ENCODE results near the gene TP53I11.

The TP53I11 gene

DNA sequence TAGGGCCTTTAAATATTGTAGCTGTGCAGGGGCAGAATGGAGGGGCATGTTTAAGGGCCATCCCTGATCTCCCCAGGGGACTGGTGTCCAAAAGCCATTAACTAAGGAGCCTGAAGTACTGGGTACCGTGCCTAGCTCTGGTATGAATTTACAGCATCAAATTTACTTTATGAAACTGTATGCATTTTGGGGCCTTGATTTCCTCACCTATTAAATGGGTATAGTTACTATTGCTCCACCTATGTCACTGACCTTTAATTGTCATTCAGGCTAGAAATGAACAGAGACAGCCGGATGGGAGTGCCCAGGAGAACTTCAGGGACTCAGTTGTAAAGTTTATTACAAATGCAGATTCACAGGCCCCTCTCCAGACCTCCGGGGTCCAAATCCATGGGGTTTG, 11.8 kb upstream of the TP53I11 start:
- Histone ChIP-seq H3K4me3 (ENCODE audit: low read length) (no peak overlapping the region), H3K36me3 (ENCODE audit: control insufficient read depth, insufficient read depth, low read length) (no peaks in the 10 kb centered on the region), H3K27ac (ENCODE audit: low read depth, low read length) (no peak overlapping the region), H3K9ac (ENCODE audit: low read length) (no peak overlapping the region), H3K4me1 (ENCODE audit: control insufficient read depth, insufficient read depth, low read length) (peaks cover 2% of the 10 kb centered on the region), H3K27me3 (ENCODE audit: control insufficient read depth, insufficient read depth, low read length) (no peaks in the 10 kb centered on the region)

DNA sequence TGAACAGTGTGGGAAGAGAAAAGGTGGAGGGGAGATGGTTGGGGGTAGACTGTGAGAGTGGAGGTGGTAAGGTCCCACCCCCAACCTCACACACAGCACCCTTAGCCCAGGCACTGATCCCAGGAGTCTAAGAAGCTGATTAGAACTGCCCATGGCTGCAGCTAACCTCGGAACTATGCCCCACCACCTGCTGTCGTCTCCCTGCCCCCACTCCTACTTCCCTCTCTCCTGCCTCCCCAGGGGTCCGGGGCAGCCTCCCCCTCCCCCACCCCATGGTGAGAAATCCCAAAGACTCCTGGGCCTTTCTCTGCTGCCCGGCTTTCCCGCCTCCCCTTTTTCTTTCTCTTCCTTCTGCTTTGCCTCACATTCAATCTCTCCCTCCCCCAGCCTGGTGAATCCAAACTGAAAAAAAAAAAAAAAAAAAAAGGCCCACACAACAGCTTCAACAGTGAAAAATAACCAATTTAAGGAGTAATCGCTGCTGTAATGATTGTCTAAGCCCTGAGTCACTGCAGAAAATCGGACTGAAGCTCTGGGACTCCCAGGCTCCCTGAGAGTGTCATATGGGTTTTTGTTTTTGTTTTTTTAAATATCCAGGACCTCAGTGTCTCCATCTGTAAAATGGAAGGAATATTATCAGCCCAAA, 9.6 kb upstream of the TP53I11 start:
- Histone ChIP-seq H3K9ac (ENCODE audit: low read length) (no peak overlapping the region), H3K36me3 (ENCODE audit: control insufficient read depth, insufficient read depth, low read length) (no peaks in the 10 kb centered on the region), H3K27ac (ENCODE audit: low read depth, low read length) (no peak overlapping the region), H3K4me3 (ENCODE audit: low read length) (no peak overlapping the region), H3K4me1 (ENCODE audit: control insufficient read depth, insufficient read depth, low read length) (peaks cover 4% of the 10 kb centered on the region), H3K27me3 (ENCODE audit: control insufficient read depth, insufficient read depth, low read length) (no peaks in the 10 kb centered on the region)

DNA sequence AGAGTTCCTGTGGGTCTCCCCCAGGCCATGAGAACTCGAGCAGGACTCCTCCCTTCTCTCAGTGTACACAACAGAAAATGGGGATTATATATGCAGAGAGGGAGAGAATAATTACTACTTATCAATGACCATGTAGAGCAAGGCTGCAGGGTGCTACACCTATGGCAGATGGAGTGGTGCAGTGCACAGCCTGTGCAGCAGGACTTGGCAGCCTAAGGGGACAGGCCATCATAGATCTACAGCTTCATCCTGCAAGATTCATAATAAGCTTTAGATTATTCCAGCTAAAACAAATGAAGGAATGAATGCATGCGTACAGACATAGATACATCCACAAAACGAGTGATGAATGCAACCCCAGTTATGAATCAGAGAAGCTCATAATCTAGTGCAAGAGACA, 8.4 kb upstream of the TP53I11 start:
- Histone ChIP-seq H3K4me1 (ENCODE audit: control insufficient read depth, insufficient read depth, low read length) (peaks cover 4% of the 10 kb centered on the region), H3K4me3 (ENCODE audit: low read length) (no peak overlapping the region), H3K36me3 (ENCODE audit: control insufficient read depth, insufficient read depth, low read length) (no peaks in the 10 kb centered on the region), H3K27me3 (ENCODE audit: control insufficient read depth, insufficient read depth, low read length) (no peaks in the 10 kb centered on the region), H3K9ac (ENCODE audit: low read length) (no peak overlapping the region), H3K27ac (ENCODE audit: low read depth, low read length) (no peak overlapping the region)

DNA sequence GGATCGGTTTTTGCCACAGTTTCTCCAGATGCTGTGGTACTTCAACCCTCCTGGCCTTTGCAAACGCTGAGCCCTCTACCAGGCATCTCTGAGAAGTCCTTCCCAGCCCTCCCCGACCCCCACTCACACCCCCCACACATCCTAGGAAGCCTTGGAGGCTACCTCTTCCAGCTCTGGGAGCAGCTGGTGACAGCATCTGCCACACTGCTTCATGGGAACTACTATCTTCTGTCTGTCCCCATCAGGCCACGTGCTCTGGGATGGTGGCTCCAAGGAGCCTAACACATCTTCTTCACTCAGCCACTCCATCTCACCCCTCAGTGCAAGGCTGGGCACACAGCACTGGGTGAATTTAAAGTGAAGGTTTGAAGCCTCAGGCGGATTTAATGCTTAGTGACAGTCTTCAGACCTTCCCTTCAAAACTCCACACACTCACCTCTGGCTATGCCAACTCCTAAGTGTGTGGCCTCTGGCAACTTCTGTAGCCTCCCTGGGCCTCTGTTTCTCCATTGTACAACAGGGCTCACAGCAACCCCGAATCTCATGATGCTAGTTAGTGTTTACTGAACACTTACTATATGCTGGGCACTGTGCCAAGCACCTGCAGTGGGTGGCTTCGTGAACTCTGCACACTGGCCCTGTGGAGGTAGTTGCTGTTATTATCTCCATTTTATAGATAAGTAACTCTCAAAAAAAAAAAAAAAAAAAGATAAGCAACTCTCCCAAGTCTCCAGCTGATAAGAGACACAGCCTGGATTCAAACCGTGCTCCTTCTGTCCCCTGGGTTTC, 7.3 kb upstream of the TP53I11 start:
- H3K27me3 ChIP-seq (ENCODE audit: control insufficient read depth, insufficient read depth, low read length): no peaks in the 10 kb centered on the region
- peaks cover 4% of the 10 kb centered on the region for H3K4me1 ChIP-seq (ENCODE audit: control insufficient read depth, insufficient read depth, low read length)
- no peaks in the 10 kb centered on the region for H3K36me3 ChIP-seq (ENCODE audit: control insufficient read depth, insufficient read depth, low read length)
- H3K9ac ChIP-seq (ENCODE audit: low read length): no peak overlapping the region
- H3K27ac ChIP-seq (ENCODE audit: low read depth, low read length): no peak overlapping the region
- H3K4me3 ChIP-seq (ENCODE audit: low read length): no peak overlapping the region

DNA sequence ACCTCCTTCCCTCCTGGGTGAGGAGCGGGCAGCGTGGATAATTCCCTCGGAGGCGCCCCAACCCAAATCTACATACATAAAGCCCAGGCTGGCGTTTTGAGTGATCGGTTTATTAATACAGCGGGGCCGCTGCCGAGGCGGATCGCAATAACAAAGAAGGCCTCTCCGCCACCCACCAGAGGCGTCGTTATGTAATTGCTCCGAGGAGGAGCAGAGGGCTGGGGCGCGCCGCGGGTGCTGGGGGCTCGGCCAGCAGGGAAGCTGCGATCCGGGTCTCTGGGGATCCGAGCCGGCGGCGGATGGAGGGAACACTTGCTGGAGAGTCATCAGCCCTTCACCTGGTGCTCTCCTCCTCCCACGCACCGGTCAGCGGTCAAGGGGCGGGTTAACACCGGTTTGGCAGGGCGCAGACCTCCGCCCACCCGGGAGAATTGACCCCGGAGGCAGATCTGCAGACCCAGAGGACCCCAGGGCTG, 6.4 kb upstream of the TP53I11 start:
- Histone ChIP-seq H3K27ac (ENCODE audit: low read depth, low read length) (no peak overlapping the region), H3K36me3 (ENCODE audit: control insufficient read depth, insufficient read depth, low read length) (no peaks in the 10 kb centered on the region), H3K9ac (ENCODE audit: low read length) (no peak overlapping the region), H3K27me3 (ENCODE audit: control insufficient read depth, insufficient read depth, low read length) (no peaks in the 10 kb centered on the region), H3K4me1 (ENCODE audit: control insufficient read depth, insufficient read depth, low read length) (peaks cover 4% of the 10 kb centered on the region), H3K4me3 (ENCODE audit: low read length) (peak overlapping the region; percentile 19)

DNA sequence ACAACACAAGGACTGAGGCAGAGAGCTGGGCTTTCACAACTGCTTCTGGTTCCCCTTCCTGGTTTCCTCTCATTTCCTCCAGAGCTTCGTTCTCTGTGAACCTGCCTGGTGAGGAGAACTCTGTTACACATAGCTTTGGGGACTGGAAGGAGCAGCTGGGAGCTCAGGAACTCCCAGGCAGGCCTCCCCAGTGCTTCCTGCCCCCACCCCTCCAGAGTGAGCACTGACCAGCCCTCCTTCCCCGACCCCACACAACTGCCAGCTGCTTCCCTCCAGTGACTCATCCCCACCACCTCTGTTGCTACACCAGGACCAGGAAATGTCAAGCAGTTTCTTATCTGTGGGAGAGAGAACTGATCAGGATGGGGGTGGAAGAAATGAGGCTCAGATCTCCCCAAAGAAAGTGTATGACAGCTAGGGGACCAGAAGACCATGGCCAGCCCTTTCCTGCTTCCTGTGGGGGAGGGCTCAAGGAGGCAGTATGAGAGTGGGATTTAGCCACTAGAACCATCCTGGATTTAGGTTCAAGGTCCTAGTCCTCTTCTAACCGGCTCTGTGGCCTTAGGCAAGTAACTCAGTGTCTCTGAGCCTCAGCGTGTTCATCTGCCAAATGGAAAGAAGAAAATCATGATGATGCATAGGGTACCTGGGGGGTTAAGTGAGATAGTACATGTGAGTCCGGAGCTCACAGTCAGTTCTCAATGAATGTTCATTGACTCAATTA, 4.5 kb upstream of the TP53I11 start:
- Histone ChIP-seq H3K4me3 (ENCODE audit: low read length) (no peak overlapping the region), H3K27ac (ENCODE audit: low read depth, low read length) (no peak overlapping the region), H3K4me1 (ENCODE audit: control insufficient read depth, insufficient read depth, low read length) (peaks cover 4% of the 10 kb centered on the region), H3K27me3 (ENCODE audit: control insufficient read depth, insufficient read depth, low read length) (no peaks in the 10 kb centered on the region), H3K9ac (ENCODE audit: low read length) (no peak overlapping the region), H3K36me3 (ENCODE audit: control insufficient read depth, insufficient read depth, low read length) (no peaks in the 10 kb centered on the region)

DNA sequence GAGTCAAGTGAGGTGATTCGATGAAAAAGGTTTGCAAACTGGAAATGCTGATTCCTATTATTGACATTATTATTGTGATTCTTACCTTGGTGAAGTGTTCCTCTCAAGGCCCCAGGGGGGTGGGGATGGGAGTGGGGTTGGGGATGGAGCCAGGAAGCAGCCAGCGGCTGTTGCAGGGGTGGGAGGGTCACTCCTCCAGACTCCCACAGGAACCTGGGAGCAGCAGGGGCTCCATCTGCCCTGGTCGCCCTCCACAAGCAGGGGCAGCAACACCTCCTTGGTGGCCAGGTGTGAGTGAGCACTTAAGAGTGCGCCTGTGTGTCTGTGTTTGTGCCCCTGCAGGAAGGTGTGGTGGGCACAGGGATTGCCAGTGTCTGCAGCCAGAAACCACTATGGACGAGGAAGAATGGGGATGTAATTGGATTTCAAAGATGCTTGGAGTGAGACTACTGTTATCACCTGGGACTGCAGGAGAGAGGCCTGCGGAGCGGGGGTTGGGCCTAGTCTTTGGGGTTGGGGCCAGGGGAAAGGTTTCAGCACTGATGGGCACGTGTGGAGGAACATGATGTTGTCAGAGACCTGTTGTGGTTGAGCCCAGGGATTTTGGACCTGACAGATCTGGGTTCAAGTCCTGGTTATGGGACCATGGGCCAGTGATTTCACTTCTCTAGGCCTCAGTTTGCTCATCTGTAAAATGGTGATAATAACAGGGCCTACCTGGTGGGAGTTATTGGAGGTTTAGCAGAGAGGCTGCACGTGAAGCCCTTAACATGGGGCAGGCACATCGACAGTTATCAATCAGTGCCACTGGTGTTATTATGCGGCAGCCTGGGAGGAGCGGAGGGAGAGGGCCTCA, 3.6 kb upstream of the TP53I11 start:
- Histone ChIP-seq H3K36me3 (ENCODE audit: control insufficient read depth, insufficient read depth, low read length) (no peaks in the 10 kb centered on the region), H3K9ac (ENCODE audit: low read length) (no peak overlapping the region), H3K27ac (ENCODE audit: low read depth, low read length) (no peak overlapping the region), H3K4me3 (ENCODE audit: low read length) (no peak overlapping the region), H3K27me3 (ENCODE audit: control insufficient read depth, insufficient read depth, low read length) (no peaks in the 10 kb centered on the region), H3K4me1 (ENCODE audit: control insufficient read depth, insufficient read depth, low read length) (peaks cover 4% of the 10 kb centered on the region)

DNA sequence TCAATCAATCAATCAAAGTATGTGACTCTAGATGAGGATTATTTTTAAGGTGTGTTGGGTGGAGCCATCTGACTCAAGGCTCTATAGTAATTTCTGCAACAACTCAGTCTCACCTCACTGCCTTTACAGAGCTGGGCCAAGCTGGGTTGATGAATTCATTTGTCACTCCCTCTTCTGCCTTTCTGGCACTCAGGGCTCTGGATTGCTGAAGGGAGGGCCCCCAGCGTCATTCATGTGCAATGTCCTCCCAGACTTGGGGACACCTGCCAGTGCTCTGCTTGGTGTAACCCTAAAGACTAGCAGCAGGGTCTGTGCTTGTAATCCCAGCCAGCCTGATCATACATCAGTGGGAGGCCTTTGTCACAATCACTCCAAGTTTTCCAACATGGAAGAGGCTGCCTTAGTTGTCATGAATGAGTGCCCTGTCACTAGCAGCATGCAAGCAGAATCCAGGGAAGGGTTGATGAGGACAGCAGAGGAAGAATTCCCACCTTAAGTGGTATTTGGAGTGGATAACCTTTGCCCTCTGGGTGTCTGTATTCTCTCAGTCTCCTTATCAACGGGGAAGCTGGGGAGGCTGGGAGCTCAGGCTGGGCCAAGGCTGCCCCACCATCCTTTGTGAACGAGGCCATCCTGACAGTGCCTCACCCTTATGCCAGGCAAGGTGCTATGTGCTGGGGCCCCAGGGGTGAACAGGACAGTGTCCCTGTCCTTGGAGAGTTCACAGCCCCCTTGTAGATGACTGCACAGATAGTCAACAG, 2.0 kb upstream of the TP53I11 start:
- H3K36me3 ChIP-seq (ENCODE audit: control insufficient read depth, insufficient read depth, low read length): no peaks in the 10 kb centered on the region
- no peak overlapping the region for H3K9ac ChIP-seq (ENCODE audit: low read length)
- H3K4me1 ChIP-seq (ENCODE audit: control insufficient read depth, insufficient read depth, low read length): peaks cover 4% of the 10 kb centered on the region
- no peak overlapping the region for H3K4me3 ChIP-seq (ENCODE audit: low read length)
- no peak overlapping the region for H3K27ac ChIP-seq (ENCODE audit: low read depth, low read length)
- H3K27me3 ChIP-seq (ENCODE audit: control insufficient read depth, insufficient read depth, low read length): no peaks in the 10 kb centered on the region

DNA sequence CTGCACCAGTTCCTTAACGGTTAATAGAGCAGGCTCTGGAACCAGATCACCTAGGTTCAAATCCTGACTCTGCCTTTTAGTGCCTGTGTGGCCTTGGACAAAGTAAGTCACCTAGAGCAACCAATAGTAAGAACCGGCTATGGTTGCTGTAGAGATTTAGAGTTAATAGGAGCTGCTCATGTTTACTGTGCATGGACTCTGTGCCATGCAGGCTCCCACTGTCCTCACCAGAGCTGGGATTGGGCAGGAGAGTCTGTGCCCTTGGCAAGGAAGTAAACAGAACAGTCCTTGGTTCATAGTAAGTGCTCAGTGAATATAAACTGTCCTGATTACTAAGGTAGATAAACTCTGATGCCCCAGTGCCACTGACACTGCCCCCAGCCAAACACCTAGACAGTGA, 1.4 kb upstream of the TP53I11 start:
- no peak overlapping the region for H3K9ac ChIP-seq (ENCODE audit: low read length)
- H3K27me3 ChIP-seq (ENCODE audit: control insufficient read depth, insufficient read depth, low read length): no peaks in the 10 kb centered on the region
- H3K4me3 ChIP-seq (ENCODE audit: low read length): no peak overlapping the region
- H3K36me3 ChIP-seq (ENCODE audit: control insufficient read depth, insufficient read depth, low read length): no peaks in the 10 kb centered on the region
- no peak overlapping the region for H3K27ac ChIP-seq (ENCODE audit: low read depth, low read length)
- H3K4me1 ChIP-seq (ENCODE audit: control insufficient read depth, insufficient read depth, low read length): peaks cover 4% of the 10 kb centered on the region

DNA sequence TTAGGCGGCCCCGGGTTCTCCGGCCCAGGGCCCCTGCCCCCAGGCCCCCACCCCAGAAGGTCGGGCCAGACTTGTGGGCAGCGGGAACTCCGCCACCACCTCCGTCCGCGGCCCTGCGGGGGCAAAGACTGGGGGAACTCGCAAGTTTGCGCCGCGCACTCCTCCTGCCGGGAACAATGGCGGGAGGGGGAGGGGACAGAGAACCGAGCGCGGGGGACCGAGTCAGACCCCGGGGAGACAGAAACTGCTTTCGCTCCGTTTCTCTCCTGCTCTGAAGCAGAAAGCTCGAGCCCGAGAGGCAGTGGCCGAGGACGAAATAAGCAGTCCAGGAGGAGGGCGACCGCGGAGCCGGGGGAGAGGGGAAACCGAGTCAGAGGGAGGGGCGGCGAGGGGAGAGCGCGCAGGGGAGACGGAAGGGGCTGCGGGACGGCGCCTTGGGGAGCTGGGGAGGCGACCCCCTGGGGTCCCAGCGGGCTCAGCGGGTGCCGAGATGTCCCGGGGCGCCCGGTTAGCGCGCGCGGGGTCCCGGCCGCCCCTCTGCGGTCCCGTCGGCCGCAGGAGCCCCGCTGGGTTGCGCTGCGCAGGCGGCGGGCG, 555 bp downstream of the TP53I11 start:
- H3K27ac ChIP-seq (ENCODE audit: low read depth, low read length): peak overlapping the region; percentile 13
- peak overlapping the region; percentile 87 for H3K4me3 ChIP-seq (ENCODE audit: low read length)
- no peaks in the 10 kb centered on the region for H3K36me3 ChIP-seq (ENCODE audit: control insufficient read depth, insufficient read depth, low read length)
- peak overlapping the region; percentile 51 for H3K9ac ChIP-seq (ENCODE audit: low read length)
- no peaks in the 10 kb centered on the region for H3K4me1 ChIP-seq (ENCODE audit: control insufficient read depth, insufficient read depth, low read length)
- H3K27me3 ChIP-seq (ENCODE audit: control insufficient read depth, insufficient read depth, low read length): no peaks in the 10 kb centered on the region
